Kidney (tissue), 14 donors: ENCODE results near the gene NARS2. TPM values are rescaled to one million over a fixed set of nuclear protein-coding genes. Genes with fewer than 3 reads are reported as not detected.
A peak's percentile ranks its signal among the peaks of the same experiment; 100 is the strongest.

Experiments used
- DNase-seq, 5 donors: peaks; one replicate each; pipeline ENCODE4 v3.0.0-alpha.2; 2013 to 2020
- FAIRE-seq: peaks from 2 replicates; lab custom pipeline; 2012; peaks lifted over from hg19 to GRCh38; lab: Jason Lieb, UNC
- H3K27ac ChIP-seq, 2 donors: one replicate each; pipeline ENCODE4 v1.7.0; 2013; ENCODE audit warnings: low read depth in 2 of 2, low read length in 2 of 2, inconsistent platforms in 1 of 2
- H3K27me3 ChIP-seq: one replicate; pipeline ENCODE4 v1.7.1; 2013; ENCODE audit warnings: low read length, inconsistent platforms; ENCODE audit not compliant: control insufficient read depth, insufficient read depth
- H3K36me3 ChIP-seq, 3 donors: one replicate each; pipeline versions ENCODE4 v1.7.0 to v1.7.1; 2013; ENCODE audit warnings: low read length in 3 of 3, control low read depth in 1 of 3, inconsistent platforms in 1 of 3; ENCODE audit not compliant: insufficient read depth in 3 of 3, control insufficient read depth in 2 of 3
- H3K4me1 ChIP-seq, 3 donors: one replicate each; pipeline versions ENCODE4 v1.7.0 to v1.7.1; 2013; ENCODE audit warnings: low read length in 3 of 3, inconsistent platforms in 1 of 3, low read depth in 1 of 3; ENCODE audit not compliant: control insufficient read depth in 2 of 3, insufficient read depth in 2 of 3
- H3K4me3 ChIP-seq, 3 donors: one replicate each; pipeline versions ENCODE4 v1.7.0 to v1.8.1; 2013; ENCODE audit warnings: low read length in 3 of 3, control low read depth in 1 of 3, inconsistent platforms in 1 of 3
- H3K9ac ChIP-seq, 3 donors: one replicate each; pipeline versions ENCODE4 v1.7.0 to v1.7.1; 2013; ENCODE audit warnings: low read length in 3 of 3, control low read depth in 1 of 3, inconsistent platforms in 1 of 3
- H3K9me3 ChIP-seq, 3 donors: one replicate each; pipeline versions ENCODE4 v1.7.0 to v1.7.1; 2013; ENCODE audit warnings: low read length in 3 of 3, control low read depth in 1 of 3, inconsistent platforms in 1 of 3; ENCODE audit not compliant: control insufficient read depth in 2 of 3, insufficient read depth in 1 of 3
- CTCF ChIP-seq: IDR thresholded peaks from 3 replicates; pipeline ENCODE4 v1.5.1; 2012; ENCODE audit warnings: mild to moderate bottlenecking, moderate library complexity, borderline replicate concordance; ENCODE audit not compliant: insufficient read depth; ENCODE audit errors: extremely low read depth
- intact Hi-C: fragments of 100-400 bp; cut with DNase I; formaldehyde crosslinking; loops from one replicate; pipeline ENCODE4 v1.11.1; 2022
- polyA plus RNA-seq: library from polyadenylated mRNA; stranded (reverse); fragments of 350-450 nt; fragmentation: Illumina TruSeq; extraction: RNeasy Lipid Tissue Mini Kit (QIAGEN cat#74804); gene quantifications from one replicate; pipeline ENCODE4 v1.2.3, GENCODE V29; 2014; ENCODE audit warnings: low read depth, low replicate concordance; ENCODE audit not compliant: insufficient read depth
- total RNA-seq: library from RNA; stranded (reverse); fragmentation: NEBNext Ultra II Directional; extraction: Animal tissue kit (Norgen Biotek cat#: 25700); gene quantifications from one replicate; pipeline ENCODE4 v1.2.1, GENCODE V29; 2021
- donor health status: control.
- donor health status: control.
- donor health status: control.
- donor health status: control.
- donor health status: control.
- donor health status: DM: yes; HTN: yes; CAD: no.
- donor health status: Normal renal cell carcinoma (clear cell type).

Gene NARS2
- total and polyA plus RNA-seq, 2 donors from 2014 or later, result 13.0 to 13.2 TPM

DNA sequence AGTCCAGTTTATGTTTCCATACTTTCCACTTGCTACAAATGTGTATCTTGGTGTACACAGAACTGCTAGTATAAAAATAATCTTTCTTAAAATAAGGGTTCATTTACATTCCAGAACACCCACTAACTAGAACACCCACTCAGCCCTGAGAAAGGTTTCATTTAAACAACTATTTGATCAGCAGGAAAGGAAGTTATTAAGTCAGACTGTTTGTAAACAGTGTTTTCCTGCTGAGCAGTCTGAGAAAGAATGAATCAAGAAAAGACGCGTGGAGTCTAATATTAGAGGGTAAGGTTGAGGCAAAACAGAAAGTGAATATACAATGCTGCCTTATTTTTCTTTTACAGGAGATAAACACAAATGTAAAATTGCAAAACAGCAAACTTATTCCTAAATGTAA is 32.7 kb downstream of the NARS2 start:
- Histone ChIP-seq H3K27ac (no peak overlapping the region), H3K27me3 (no peaks in the 10 kb centered on the region), H3K9me3 (no peaks in the 10 kb centered on the region), H3K36me3 (peaks cover 0 to 2% (median 0%) of the 10 kb centered on the region in 3 donors), H3K4me3 (no peak overlapping the region), H3K9ac (no peak overlapping the region), H3K4me1 (no peaks in the 10 kb centered on the region)
- peak; percentile 13 for FAIRE-seq
- DNase-seq, result peak in 1 of 5 donors; percentile 7
- intact Hi-C loops, result no loop called here
- TF ChIP-seq CTCF, result no peak

DNA sequence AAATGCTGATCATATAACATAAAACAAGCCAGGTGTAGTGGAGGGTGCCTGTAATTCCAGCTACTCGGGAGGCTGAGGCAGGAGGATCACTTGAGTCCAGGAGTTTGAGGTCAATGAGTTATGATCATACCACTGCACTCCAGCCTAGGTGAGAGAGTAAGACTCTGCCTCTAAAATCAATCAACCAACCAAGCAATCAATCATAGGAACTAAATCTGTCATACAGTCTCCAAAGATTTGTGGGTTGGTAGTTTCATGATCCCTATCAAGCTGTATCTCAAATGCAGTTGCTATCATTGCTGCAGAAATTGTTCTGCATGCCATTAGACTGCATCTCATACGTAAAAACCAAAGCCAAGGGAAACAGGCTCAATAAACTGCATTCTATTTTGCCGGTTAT is 33.1 kb downstream of the NARS2 start:
- Histone ChIP-seq H3K9ac (no peak overlapping the region), H3K4me3 (no peak overlapping the region), H3K27me3 (no peaks in the 10 kb centered on the region), H3K9me3 (no peaks in the 10 kb centered on the region), H3K4me1 (no peaks in the 10 kb centered on the region), H3K27ac (no peak overlapping the region), H3K36me3 (peaks cover 0 to 2% (median 0%) of the 10 kb centered on the region in 3 donors)
- DNase-seq (no peak), FAIRE-seq (no peak)
- intact Hi-C loops, result no loop called here
- TF ChIP-seq CTCF, result no peak

DNA sequence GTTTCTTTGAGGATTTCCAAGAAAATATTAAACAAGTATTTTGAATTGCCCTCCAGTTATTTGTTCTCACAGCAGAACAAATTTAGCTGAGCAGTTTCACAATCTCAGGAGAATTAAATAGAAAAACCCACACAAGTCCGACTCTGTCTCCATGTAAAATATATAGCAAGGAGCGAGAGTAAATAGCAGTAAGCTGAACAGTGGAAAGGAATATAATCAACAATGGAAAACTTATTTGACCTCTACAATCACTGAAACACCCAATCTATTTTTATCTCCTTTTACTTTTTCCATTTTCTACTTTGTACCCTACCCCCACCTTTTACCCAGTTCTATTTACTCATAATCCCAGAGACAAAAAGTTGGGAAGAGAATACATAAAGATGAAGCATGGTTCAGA is 34.4 kb downstream of the NARS2 start:
- H3K4me1 ChIP-seq, result no peaks in the 10 kb centered on the region
- H3K36me3 ChIP-seq, result no peaks in the 10 kb centered on the region
- no peak for DNase-seq
- H3K27me3 ChIP-seq, result no peaks in the 10 kb centered on the region
- no peak for FAIRE-seq
- intact Hi-C loops, result no loop called here
- H3K9ac ChIP-seq, result no peak overlapping the region
- H3K27ac ChIP-seq, result no peak overlapping the region
- H3K4me3 ChIP-seq, result no peak overlapping the region
- no peak for TF ChIP-seq CTCF
- H3K9me3 ChIP-seq, result no peaks in the 10 kb centered on the region

GRCh38 chr11:78539506-78539905 is 35.2 kb downstream of the NARS2 start:
- no peak for FAIRE-seq
- H3K9me3 ChIP-seq, result no peaks in the 10 kb centered on the region
- no peaks in the 10 kb centered on the region for H3K27me3 ChIP-seq
- no peaks in the 10 kb centered on the region for H3K36me3 ChIP-seq
- peak in 1 of 5 donors; percentile 10 for DNase-seq
- TF ChIP-seq CTCF, result no peak
- no peak overlapping the region for H3K4me3 ChIP-seq
- H3K27ac ChIP-seq, result no peak overlapping the region
- no peaks in the 10 kb centered on the region for H3K4me1 ChIP-seq
- intact Hi-C loops, result no loop called here
- no peak overlapping the region for H3K9ac ChIP-seq
